Measurements from ENCODE around the gene OR2G2.

DNA sequence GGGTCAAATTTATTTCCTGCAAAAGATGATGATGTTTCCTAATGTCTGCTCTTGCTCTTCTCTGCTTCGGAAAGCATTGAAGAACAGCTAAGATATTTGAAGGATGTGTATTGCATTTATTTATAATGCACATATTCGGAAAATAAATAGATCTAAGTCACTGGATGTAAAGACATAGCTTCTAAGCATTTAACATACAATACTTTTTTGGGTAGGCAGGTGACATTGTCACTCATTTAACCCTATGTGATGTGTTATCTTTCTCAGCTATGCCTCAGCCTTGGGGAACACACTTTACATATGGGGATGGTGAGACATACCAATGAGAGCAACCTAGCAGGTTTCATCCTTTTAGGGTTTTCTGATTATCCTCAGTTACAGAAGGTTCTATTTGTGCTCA, at the start of gene OR2G2:
- TF ChIP-seq, protein P1, sequence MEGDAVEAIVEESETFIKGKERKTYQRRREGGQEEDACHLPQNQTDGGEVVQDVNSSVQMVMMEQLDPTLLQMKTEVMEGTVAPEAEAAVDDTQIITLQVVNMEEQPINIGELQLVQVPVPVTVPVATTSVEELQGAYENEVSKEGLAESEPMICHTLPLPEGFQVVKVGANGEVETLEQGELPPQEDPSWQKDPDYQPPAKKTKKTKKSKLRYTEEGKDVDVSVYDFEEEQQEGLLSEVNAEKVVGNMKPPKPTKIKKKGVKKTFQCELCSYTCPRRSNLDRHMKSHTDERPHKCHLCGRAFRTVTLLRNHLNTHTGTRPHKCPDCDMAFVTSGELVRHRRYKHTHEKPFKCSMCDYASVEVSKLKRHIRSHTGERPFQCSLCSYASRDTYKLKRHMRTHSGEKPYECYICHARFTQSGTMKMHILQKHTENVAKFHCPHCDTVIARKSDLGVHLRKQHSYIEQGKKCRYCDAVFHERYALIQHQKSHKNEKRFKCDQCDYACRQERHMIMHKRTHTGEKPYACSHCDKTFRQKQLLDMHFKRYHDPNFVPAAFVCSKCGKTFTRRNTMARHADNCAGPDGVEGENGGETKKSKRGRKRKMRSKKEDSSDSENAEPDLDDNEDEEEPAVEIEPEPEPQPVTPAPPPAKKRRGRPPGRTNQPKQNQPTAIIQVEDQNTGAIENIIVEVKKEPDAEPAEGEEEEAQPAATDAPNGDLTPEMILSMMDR (IDR thresholded peaks at IDR 0.05), result no peak
- TF ChIP-seq POLR2AphosphoS5 (IDR thresholded peaks at IDR 0.05; ENCODE audit: low read depth, low read length) (no peak), SIN3A (IDR thresholded peaks at IDR 0.05; ENCODE audit: borderline replicate concordance, insufficient read depth, low read depth, low read length) (no peak), TCF7L2 (IDR thresholded peaks at IDR 0.05; ENCODE audit: low read depth, low read length) (no peak)
- TF ChIP-seq, protein P2, sequence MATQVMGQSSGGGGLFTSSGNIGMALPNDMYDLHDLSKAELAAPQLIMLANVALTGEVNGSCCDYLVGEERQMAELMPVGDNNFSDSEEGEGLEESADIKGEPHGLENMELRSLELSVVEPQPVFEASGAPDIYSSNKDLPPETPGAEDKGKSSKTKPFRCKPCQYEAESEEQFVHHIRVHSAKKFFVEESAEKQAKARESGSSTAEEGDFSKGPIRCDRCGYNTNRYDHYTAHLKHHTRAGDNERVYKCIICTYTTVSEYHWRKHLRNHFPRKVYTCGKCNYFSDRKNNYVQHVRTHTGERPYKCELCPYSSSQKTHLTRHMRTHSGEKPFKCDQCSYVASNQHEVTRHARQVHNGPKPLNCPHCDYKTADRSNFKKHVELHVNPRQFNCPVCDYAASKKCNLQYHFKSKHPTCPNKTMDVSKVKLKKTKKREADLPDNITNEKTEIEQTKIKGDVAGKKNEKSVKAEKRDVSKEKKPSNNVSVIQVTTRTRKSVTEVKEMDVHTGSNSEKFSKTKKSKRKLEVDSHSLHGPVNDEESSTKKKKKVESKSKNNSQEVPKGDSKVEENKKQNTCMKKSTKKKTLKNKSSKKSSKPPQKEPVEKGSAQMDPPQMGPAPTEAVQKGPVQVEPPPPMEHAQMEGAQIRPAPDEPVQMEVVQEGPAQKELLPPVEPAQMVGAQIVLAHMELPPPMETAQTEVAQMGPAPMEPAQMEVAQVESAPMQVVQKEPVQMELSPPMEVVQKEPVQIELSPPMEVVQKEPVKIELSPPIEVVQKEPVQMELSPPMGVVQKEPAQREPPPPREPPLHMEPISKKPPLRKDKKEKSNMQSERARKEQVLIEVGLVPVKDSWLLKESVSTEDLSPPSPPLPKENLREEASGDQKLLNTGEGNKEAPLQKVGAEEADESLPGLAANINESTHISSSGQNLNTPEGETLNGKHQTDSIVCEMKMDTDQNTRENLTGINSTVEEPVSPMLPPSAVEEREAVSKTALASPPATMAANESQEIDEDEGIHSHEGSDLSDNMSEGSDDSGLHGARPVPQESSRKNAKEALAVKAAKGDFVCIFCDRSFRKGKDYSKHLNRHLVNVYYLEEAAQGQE (IDR thresholded peaks at IDR 0.05; ENCODE audit: insufficient read depth in 1 of 2, low read depth in 2 of 2, low read length in 1 of 2), result no peak

Data from Panc1 (cell line).